HEK293T (cell line): ENCODE results near the gene XAB2.

ENCODE experiments used
- CTCF ChIA-PET: fragments of 350-600 bp; formaldehyde crosslinking; extraction: SDS; loops from one replicate; lab custom pipeline; 2021; ENCODE audit warnings: antibody characterized with exemption, inconsistent platforms; lab: Yijun Ruan, JAX
- POLR2A ChIA-PET: fragments of 350-600 bp; formaldehyde crosslinking; extraction: SDS; loops from one replicate; lab custom pipeline; 2020; ENCODE audit warnings: antibody characterized with exemption, inconsistent platforms; lab: Yijun Ruan, JAX
- DNase-seq: peaks from one replicate; pipeline ENCODE4 v3.0.0; 2012; ENCODE audit warnings: mixed read lengths; ENCODE audit errors: extremely low spot score
- ARNT ChIP-seq: fragments of 450-650 bp; IDR thresholded peaks from 2 replicates; pipeline ENCODE4 v1.6.1; 2017; ENCODE audit warnings: mild to moderate bottlenecking
- BHLHE40 ChIP-seq: fragments of 450-650 bp; IDR thresholded peaks from 2 replicates; pipeline ENCODE4 v1.6.1; 2016; ENCODE audit warnings: mild to moderate bottlenecking, moderate library complexity, borderline replicate concordance
- CTBP1 ChIP-seq: fragments of 450-650 bp; IDR thresholded peaks from 2 replicates; pipeline ENCODE4 v1.6.1; 2016; ENCODE audit warnings: borderline replicate concordance
- ELF4 ChIP-seq: fragments of 450-650 bp; IDR thresholded peaks from 2 replicates; pipeline ENCODE4 v1.6.1; 2017; ENCODE audit warnings: antibody characterized with exemption
- FOXA1 ChIP-seq: fragments of 450-650 bp; IDR thresholded peaks from 2 replicates; pipeline ENCODE4 v1.6.1; 2016; ENCODE audit warnings: mild to moderate bottlenecking
- FOXK2 ChIP-seq: fragments of 450-650 bp; IDR thresholded peaks from 2 replicates; pipeline ENCODE4 v1.6.1; 2016; ENCODE audit warnings: mild to moderate bottlenecking
- FOXM1 ChIP-seq: fragments of 450-650 bp; IDR thresholded peaks from 2 replicates; pipeline ENCODE4 v1.6.1; 2017; ENCODE audit warnings: mild to moderate bottlenecking, borderline replicate concordance
- HDGF ChIP-seq: fragments of 450-650 bp; IDR thresholded peaks from 2 replicates; pipeline ENCODE4 v1.6.1; 2017; ENCODE audit warnings: antibody characterized with exemption, borderline replicate concordance
- L3MBTL2 ChIP-seq: fragments of 450-650 bp; conservative IDR thresholded peaks from 2 replicates; pipeline ENCODE4 v1.6.1; 2016; ENCODE audit warnings: mild to moderate bottlenecking
- LEF1 ChIP-seq: fragments of 450-650 bp; IDR thresholded peaks from 2 replicates; pipeline ENCODE4 v1.6.1; 2017; ENCODE audit warnings: mild to moderate bottlenecking, borderline replicate concordance
- NFRKB ChIP-seq: fragments of 450-650 bp; IDR thresholded peaks from 2 replicates; pipeline ENCODE4 v1.6.1; 2016; ENCODE audit warnings: mild to moderate bottlenecking, moderate library complexity
- PKNOX1 ChIP-seq: fragments of 450-650 bp; IDR thresholded peaks from 2 replicates; pipeline ENCODE4 v1.6.1; 2016
- SP1 ChIP-seq: fragments of 450-650 bp; IDR thresholded peaks from 2 replicates; pipeline ENCODE4 v1.6.1; 2017
- SUZ12 ChIP-seq: fragments of 450-650 bp; IDR thresholded peaks from 2 replicates; pipeline ENCODE4 v1.6.1; 2016; ENCODE audit warnings: mild to moderate bottlenecking
- TARDBP ChIP-seq: fragments of 450-650 bp; IDR thresholded peaks from 2 replicates; pipeline ENCODE4 v1.6.1; 2016
- ZNF384 ChIP-seq: fragments of 450-650 bp; IDR thresholded peaks from 2 replicates; pipeline ENCODE4 v1.6.1; 2016

Gene XAB2

GRCh38 chr19:7668842-7669241 is 39.5 kb upstream of the XAB2 start, which contains the start of gene RETN:
TSS of gene RETN (plus strand) at chr19:7669049. CDS start at chr19:7669327, 278 bp downstream.
- no peak for TF ChIP-seq LEF1
- TF ChIP-seq SP1, result no peak
- TF ChIP-seq SUZ12, result no peak
- no peak for TF ChIP-seq PKNOX1
- no peak for TF ChIP-seq L3MBTL2
- TF ChIP-seq FOXM1, result no peak
- TF ChIP-seq ELF4, result no peak
- CTCF ChIA-PET, result interaction anchor here (1.2 to 1.6 kb wide), 2 partner anchors 12 to 16 kb away, joined by 3 to 9 read pairs; partner anchors contain the start of gene TRAPPC5
- POLR2A ChIA-PET, result interaction anchor here (1.0 kb wide), 1 partner anchor 8 kb away, joined by 3 read pairs; no protein-coding TSS in a partner anchor
- no peak for DNase-seq

- TF ChIP-seq L3MBTL2 (no peak), ARNT (no peak), BHLHE40 (no peak), ZNF384 (no peak), FOXK2 (no peak), HDGF (no peak), TARDBP (no peak), ELF4 (no peak), FOXM1 (no peak), NFRKB (no peak), PKNOX1 (no peak), FOXA1 (no peak), SP1 (no peak), SUZ12 (no peak), CTBP1 (no peak), LEF1 (no peak)
- ChIA-PET CTCF (no interaction called here), POLR2A (interaction anchor here (1.2 kb wide), 1 partner anchor 16 kb away, joined by 3 read pairs; the partner anchor contains the start of gene TRAPPC5)
- DNase-seq, result no peak
Observed at GRCh38 chr19:7665076-7665475, 35.7 kb upstream of the XAB2 start.

GRCh38 chr19:7663706-7664105 is 34.4 kb upstream of the XAB2 start:
- TF ChIP-seq CTBP1 (no peak), ZNF384 (no peak), TARDBP (no peak), ARNT (no peak)
- DNase-seq, result no peak
- ChIA-PET POLR2A (no interaction called here), CTCF (no interaction called here)

GRCh38 chr19:7662657-7663056 is 33.3 kb upstream of the XAB2 start:
- POLR2A ChIA-PET, result interaction anchor here (2.2 kb wide), 1 partner anchor 18 kb away, joined by 7 read pairs; the partner anchor contains the start of gene TRAPPC5
- CTCF ChIA-PET, result no interaction called here
- no peak for DNase-seq

GRCh38 chr19:7661744-7662538 is 32.6 kb upstream of the XAB2 start:
- DNase-seq, result no peak
- ChIA-PET POLR2A (interaction anchor here (2.2 kb wide), 1 partner anchor 19 kb away, joined by 7 read pairs; the partner anchor contains the start of gene TRAPPC5), CTCF (interaction anchor here (1.0 kb wide), 1 partner anchor 10 kb away, joined by 4 read pairs; no protein-coding TSS in a partner anchor)
- TF ChIP-seq ARNT (no peak), ZNF384 (no peak), TARDBP (no peak), BHLHE40 (no peak), FOXA1 (no peak), SP1 (no peak), FOXK2 (no peak), NFRKB (no peak), CTBP1 (no peak), LEF1 (no peak), ELF4 (no peak), FOXM1 (no peak)

More at GRCh38 chr19:7662657-7663056, 33.3 kb upstream of the XAB2 start:
- TF ChIP-seq NFRKB, result no peak

GRCh38 chr19:7658219-7658686 is 28.9 kb upstream of the XAB2 start:
- TF ChIP-seq PKNOX1 (peak; percentile 84), SUZ12 (no peak), NFRKB (no peak), BHLHE40 (no peak), SP1 (no peak)
- ChIA-PET POLR2A (interaction anchor here (1.6 kb wide), 1 partner anchor 23 kb away, joined by 5 read pairs; the partner anchor contains the start of gene TRAPPC5), CTCF (no interaction called here)
- DNase-seq, result no peak
